ENCODE data around the gene SDR42E1. TPM values are rescaled to one million over a fixed set of nuclear protein-coding genes. Genes with fewer than 3 reads are reported as not detected.

Gene SDR42E1
- polyA plus RNA-seq, 1 donor (not counting 4 experiments of a cell fraction or from before 2014, with no cell fraction given) = 20.3 TPM

GRCh38 chr16:82006036-82006435 lies 5.2 kb downstream of the SDR42E1 start:
- H3K79me2 ChIP-seq (ENCODE audit: control insufficient read depth, insufficient read depth, low read length) = peaks cover 5% of the 10 kb centered on the region
- no peak overlapping the region for H3K4me2 ChIP-seq (ENCODE audit: control insufficient read depth, extremely low read depth, insufficient read depth, low read depth, low read length)
- H2AFZ ChIP-seq (ENCODE audit: control insufficient read depth, low read length) = no peak overlapping the region
- peaks cover 5 to 11% of the 10 kb centered on the region in 2 experiments for H3K36me3 ChIP-seq (ENCODE audit: control insufficient read depth in 2 of 2, extremely low read depth in 1 of 2, insufficient read depth in 2 of 2, low read length in 2 of 2)
- DNase-seq (ENCODE audit: low read depth, low spot score) (no peak), FAIRE-seq (no peak)
- H3K4me1 ChIP-seq (ENCODE audit: control insufficient read depth, extremely low read depth, insufficient read depth, low read length) = no peaks in the 10 kb centered on the region
- no peak overlapping the region for H3K4me3 ChIP-seq (ENCODE audit: control insufficient read depth in 2 of 3, extremely low read depth in 1 of 3, insufficient read depth in 2 of 3, low read depth in 1 of 3, low read length in 3 of 3)
- H3K27me3 ChIP-seq (ENCODE audit: control insufficient read depth, extremely low read depth, insufficient read depth, low read length) = no peaks in the 10 kb centered on the region
- H3K9me3 ChIP-seq (ENCODE audit: control insufficient read depth, low read depth, low read length) = no peaks in the 10 kb centered on the region
- dilution Hi-C loops (cut with MboI; ENCODE audit: extremely low pct_ligation_motif_present, low sequenced_read_pairs) = no loop called here
- H3K9me1 ChIP-seq (ENCODE audit: control insufficient read depth, extremely low read depth, insufficient read depth, low read length) = no peaks in the 10 kb centered on the region
- TF ChIP-seq CTCF (optimal IDR thresholded peaks at IDR 0.05 in 1 of 3, IDR thresholded peaks at IDR 0.05 in 1 of 3, conservative IDR thresholded peaks at IDR 0.05 in 1 of 3; ENCODE audit: extremely low read depth in 1 of 3, insufficient read depth in 2 of 3, low read length in 3 of 3) (no peak), EZH2 (IDR thresholded peaks at IDR 0.05; ENCODE audit: low read length) (no peak)
- no peak overlapping the region for H3K9ac ChIP-seq (ENCODE audit: control insufficient read depth, extremely low read depth, insufficient read depth, low read length)
- no peak overlapping the region for H3K27ac ChIP-seq (ENCODE audit: control insufficient read depth, insufficient read depth, low read length)
- H4K20me1 ChIP-seq (ENCODE audit: control insufficient read depth, extremely low read depth, insufficient read depth, low read length) = no peaks in the 10 kb centered on the region

GRCh38 chr16:82005027-82005830 lies 6.0 kb downstream of the SDR42E1 start:
- no peaks in the 10 kb centered on the region for H3K4me1 ChIP-seq (ENCODE audit: control insufficient read depth, extremely low read depth, insufficient read depth, low read length)
- no peak overlapping the region for H3K4me3 ChIP-seq (ENCODE audit: control insufficient read depth in 2 of 3, extremely low read depth in 1 of 3, insufficient read depth in 2 of 3, low read depth in 1 of 3, low read length in 3 of 3)
- no peak overlapping the region for H3K9ac ChIP-seq (ENCODE audit: control insufficient read depth, extremely low read depth, insufficient read depth, low read length)
- H2AFZ ChIP-seq (ENCODE audit: control insufficient read depth, low read length) = no peak overlapping the region
- H3K9me3 ChIP-seq (ENCODE audit: control insufficient read depth, low read depth, low read length) = no peaks in the 10 kb centered on the region
- no peaks in the 10 kb centered on the region for H3K27me3 ChIP-seq (ENCODE audit: control insufficient read depth, extremely low read depth, insufficient read depth, low read length)
- FAIRE-seq = no peak
- TF ChIP-seq CTCF (optimal IDR thresholded peaks at IDR 0.05 in 1 of 3, IDR thresholded peaks at IDR 0.05 in 1 of 3, conservative IDR thresholded peaks at IDR 0.05 in 1 of 3; ENCODE audit: extremely low read depth in 1 of 3, insufficient read depth in 2 of 3, low read length in 3 of 3) (no peak), EZH2 (IDR thresholded peaks at IDR 0.05; ENCODE audit: low read length) (no peak)
- peaks cover 5 to 11% of the 10 kb centered on the region in 2 experiments for H3K36me3 ChIP-seq (ENCODE audit: control insufficient read depth in 2 of 2, extremely low read depth in 1 of 2, insufficient read depth in 2 of 2, low read length in 2 of 2)
- no peaks in the 10 kb centered on the region for H3K9me1 ChIP-seq (ENCODE audit: control insufficient read depth, extremely low read depth, insufficient read depth, low read length)
- H4K20me1 ChIP-seq (ENCODE audit: control insufficient read depth, extremely low read depth, insufficient read depth, low read length) = no peaks in the 10 kb centered on the region
- no peak overlapping the region for H3K4me2 ChIP-seq (ENCODE audit: control insufficient read depth, extremely low read depth, insufficient read depth, low read depth, low read length)
- dilution Hi-C loops (cut with MboI; ENCODE audit: extremely low pct_ligation_motif_present, low sequenced_read_pairs) = no loop called here
- H3K79me2 ChIP-seq (ENCODE audit: control insufficient read depth, insufficient read depth, low read length) = peaks cover 3% of the 10 kb centered on the region
- no peak overlapping the region for H3K27ac ChIP-seq (ENCODE audit: control insufficient read depth, insufficient read depth, low read length)
- no peak for DNase-seq (ENCODE audit: low read depth, low spot score)

All from keratinocyte (primary cell).